SHP77 (cell line): ENCODE measurements around the gene PFKP.
A peak's percentile ranks its signal among the peaks of the same experiment; 100 is the strongest.
"Not testable (repeated sequence)": the region's sequence is repeated elsewhere in the genome, so short reads cannot be mapped to it uniquely, and the experiment has no call there.

Experiments
- DNase-seq, 2 experiments: peaks; one replicate each; lab custom pipeline; 2025; lab: John Stamatoyannopoulos, UW

The PFKP gene

DNA sequence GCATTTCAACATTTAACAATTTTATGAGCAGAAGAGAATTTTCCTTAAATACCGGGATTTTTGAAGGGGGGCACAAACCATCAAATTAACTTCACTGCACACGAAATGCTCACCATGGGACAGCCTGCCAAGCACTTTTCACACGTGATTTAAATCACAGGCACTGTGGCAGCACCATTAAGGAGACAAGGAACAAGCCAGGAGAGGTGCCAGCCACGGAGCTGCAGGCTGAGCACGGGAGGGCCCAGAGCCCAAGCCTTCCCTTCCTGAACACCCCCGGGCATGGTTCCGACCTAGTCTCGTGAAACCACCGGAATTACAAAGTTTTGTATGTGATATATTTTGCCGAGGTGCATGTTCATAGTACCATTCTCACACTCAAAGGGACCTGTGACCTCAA is 91.8 kb downstream of the PFKP start:
- DNase-seq: no peak

DNA sequence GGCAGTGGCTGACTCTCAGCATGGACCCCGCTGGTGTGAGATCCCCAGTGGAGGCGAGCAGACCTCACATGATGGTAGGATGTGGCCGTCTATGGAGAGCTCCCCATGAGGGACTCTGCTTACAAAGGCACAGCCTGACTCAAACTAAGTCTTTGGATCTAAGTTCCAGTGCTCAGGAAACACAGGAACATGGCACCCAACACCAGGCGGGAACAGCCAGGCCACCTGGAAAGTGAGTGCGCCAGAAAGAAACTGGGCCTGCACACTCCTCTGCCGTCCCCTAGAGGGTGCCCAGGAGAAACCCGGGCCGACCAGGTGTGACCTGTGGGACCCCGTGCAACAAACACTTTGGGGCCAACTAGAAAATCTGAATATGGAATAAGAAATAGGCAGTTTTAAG is 95.2 kb downstream of the PFKP start:
- DNase-seq: no peak

DNA sequence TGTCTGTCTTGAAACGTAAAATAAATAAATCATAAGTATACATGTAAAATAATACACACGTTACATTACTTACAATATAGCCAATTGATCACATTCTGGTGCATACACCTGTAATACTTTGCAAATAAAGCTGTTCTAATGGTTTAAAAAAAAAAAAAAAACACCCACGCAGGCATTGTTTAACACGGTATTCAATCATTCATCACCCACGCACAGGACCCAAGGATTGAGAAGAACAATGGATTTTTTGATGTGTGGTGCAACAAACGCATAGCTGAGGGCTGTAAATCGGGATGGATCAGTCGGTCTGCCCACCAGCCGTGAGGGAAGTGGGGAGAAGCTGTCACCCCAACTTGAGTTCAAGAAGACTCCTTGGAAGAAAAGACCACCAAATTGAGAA is 96.5 kb downstream of the PFKP start:
- no peak for DNase-seq

DNA sequence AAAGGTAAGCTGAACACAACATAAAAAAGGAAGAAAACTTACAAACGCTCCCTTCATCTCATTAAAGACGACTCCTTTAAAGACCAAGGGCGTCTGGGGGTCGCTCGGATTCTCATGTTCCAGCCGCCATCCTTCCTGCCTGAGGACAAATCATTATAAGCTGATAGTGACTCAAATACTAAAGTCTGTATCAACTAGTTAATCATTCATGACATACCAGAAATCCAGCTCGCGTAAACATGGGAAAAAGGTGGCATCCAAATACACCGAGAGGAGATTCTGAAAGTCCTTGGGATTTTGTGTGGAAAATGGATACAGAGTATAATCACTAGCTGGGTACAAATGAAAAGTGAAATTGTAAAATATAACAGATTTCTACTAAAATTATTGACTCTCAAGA is 97.8 kb downstream of the PFKP start:
- DNase-seq: no peak

DNA sequence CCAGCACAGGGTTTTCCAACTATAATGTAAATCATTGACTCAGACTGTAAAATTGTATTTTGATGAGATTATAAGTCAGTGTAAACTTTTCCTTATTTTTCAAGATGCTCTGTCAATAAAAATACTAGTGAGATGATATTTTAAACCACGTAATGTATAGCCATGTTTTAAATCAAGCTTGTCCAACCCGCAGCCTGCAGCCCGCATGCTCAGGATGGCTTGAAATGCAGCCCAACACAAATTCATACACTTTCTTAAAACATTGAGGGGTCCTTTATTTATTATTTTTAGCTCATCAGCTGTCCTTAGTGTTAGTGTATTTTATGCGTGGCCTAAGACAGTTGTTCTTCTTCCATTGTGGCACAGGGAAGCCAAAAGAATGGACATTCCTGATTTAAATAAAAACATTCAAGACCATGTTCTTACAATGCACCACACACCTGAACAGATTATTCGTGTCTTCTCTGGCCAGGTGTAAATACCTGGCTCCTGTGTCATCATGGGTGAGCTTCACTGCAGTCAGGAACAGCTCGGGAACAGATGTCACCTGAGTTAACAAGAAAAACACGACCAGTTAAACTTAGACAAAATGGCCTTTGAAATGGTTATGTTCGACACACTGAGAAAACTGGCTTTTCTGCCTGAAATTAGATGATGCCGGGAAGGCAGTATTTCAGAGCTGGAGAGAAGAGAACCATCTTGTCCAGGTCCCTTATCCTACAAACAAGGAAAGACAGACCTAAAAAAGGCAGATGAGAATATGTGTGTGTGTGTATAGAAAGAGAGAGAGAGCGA is 99.3 kb downstream of the PFKP start:
- DNase-seq: no peak

DNA sequence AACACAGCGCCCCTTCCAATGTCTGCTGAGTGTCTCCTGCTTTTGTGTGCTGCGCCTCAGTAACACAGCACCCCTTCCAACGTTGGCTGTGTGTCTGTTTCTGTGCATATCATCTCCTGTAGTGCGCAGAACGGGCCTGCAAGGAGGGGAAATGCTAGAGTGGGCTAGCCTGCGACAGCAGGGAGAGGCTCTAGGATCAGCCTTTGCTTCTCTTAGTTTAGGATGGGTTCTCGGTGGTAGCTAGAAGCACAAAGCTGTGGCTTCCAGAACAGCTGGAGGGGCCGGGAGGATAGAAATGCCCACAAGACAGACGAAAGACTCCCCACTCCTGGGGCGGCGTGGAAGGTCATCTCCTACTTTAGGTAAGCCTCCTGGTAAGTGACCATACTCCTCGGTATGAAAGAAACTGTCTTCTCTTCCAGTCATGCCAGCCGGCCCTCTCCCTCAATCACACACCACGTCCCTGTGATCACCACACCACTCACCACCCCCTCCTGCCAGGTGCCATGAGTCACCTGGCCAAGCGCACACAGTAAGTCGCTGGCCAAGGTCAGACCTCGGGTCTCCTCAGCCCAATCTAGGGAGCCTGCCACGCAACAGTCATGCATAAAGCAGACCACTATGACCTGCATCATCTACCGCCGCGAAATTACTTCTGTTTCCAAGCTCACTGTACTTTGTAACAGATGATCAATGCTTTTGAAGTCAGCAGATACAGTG is 100.4 kb downstream of the PFKP start:
- DNase-seq: no peak

DNA sequence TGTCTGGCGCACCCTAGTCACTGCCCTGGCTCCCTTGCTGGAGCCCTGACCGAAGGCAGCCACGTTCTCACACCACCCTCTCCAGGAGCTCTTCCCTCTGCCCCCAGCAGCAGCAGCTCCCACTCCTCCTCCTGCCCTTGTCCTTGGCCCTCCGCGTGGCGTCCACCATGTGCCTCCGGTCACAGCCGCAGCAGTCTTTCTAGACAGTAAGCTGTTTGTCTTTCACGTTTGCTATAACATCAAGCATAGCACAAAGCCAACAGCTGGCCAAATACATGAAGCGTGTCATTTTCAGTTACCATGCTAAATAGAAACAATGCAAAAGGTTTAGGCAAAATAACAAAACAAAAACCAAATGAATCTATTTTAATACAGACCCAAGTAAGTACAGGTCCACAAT is 101.9 kb downstream of the PFKP start:
- DNase-seq: no peak

DNA sequence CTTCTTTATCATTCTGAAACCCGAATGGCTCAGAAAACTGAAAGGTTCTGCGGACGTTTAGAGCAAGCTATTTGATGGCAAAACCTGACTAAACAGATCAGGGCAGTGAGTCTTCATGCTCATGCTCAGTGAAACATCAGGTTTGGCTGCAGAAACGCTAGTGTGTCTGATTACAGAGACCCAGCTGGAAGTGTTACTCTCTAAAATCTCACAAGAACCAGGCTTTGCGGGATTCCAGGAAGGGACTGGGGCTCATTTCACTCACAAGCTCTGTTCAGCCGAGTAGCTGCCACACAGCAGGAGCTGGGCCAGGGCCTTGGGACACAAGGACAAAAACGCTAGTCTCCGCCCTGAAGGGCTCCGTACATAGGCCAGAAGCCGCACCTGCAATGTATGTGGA is 102.3 kb downstream of the PFKP start:
- DNase-seq: no peak

DNA sequence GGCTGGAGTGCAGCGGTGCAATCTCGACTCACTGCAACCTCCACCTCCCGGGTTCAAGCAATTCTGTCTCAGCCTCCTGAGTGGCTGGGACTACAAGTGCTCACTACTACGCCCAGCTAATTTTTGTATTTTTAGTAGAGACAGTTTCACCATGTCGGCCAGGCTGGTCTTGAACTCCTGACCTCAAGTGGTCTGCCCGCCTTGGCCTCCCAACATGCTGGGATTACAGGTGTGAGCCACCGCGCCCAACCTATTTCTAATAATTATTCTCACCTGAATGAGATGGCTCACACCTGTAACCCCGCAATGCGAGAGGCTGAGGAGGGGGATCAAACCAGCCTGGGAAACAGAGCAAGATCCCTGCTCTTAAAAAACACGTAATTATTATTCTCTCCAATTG is 104.1 kb downstream of the PFKP start:
- not testable (repeated sequence) for DNase-seq

DNA sequence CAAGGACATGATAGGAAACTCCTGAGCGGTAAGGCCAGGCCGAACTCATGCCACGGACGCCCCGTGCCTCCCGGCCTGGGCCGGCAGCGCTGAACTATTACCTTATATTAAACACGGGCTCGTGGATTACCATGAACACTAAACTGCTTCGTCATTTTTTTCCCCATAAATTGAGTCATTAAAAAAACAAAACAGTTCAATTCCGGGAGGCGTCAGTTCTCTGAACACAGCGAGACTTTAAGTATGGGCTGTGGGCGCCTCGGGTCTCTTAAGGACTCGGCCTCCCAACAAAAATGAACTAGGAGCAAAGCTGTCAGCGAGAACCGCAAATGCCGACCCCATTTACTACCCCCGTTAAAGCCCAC is 104.7 kb downstream of the PFKP start:
- DNase-seq: peak in 1 of 2 experiments; percentile 10

DNA sequence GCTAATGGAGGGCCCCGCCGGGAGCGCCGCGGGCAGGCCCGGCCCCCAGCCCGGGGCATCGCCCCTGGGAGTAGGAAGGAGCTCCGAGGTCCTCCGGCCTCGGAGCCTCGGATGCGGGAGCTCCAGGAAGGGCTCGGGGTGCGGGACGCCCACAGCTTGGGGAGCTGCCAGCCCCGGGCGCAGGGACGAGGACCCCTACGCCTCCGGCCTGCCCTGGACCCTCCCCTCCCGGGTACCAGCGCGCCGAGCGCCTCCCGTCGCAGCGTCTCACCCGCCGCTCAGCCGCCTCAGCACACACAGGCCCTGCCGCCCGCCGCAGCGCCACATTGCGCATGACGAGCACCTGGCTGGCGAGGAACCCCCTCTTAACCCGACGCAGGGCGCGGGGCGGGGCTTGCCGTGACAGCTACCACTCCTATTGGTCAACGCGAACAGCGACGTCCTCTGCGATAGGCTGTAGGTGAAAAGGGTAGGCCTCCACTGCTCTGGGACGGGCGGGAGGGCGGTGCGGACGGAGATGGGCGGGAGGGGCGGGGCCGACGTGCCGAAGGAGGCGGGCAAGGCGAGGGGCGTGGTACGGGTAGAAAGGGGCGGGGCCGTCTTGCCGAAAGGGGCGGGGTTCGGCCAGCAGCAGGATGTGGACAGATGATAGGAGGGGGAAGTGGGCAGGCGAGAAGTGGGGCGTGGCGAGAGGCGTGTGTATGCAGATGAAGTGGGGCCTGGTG is 105.3 kb downstream of the PFKP start, which contains the start of gene PITRM1:
PITRM1 (minus strand) TSS at position 337 of the 725 bp plus-strand sequence; CDS start at position 327, 10 bp downstream.
- peak; percentile 95 to 96 for DNase-seq

DNA sequence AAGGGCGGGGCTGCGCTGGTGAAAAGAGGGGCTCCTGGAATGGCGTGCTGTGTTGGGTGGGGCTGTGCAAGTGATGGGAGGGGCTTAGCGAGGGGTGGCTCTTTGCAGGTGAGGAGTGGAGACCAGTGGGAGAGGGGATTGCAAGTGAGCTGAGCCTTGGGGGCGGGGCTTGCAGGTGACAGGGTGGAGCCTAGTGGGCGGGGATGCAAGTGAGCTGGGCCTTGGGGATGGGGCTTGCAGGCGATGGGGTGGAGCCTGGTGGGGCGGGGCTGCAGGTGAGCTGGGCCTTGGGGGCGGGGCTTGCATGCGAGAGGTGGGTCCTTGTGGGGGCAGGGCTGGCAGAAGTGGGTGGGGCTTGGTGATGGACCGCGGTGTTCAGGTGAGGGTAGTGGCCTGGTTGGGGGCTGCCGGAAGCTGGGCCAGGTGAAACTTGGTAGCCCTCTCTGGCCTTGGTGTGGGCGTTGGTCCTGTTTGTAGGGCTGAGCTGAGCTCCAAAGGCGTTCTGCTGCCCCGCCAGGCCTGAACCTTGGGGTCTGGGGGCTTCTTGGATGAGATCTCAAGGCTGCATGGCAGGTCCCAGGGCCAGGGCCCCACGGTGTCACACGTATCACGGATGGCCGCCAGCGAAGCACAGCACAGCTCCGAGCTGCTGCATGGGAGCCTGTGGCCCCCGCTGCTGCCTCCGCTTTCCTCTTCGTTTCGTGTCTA is 106.0 kb downstream of the PFKP start:
- DNase-seq: peak in 1 of 2 experiments; percentile 64

DNA sequence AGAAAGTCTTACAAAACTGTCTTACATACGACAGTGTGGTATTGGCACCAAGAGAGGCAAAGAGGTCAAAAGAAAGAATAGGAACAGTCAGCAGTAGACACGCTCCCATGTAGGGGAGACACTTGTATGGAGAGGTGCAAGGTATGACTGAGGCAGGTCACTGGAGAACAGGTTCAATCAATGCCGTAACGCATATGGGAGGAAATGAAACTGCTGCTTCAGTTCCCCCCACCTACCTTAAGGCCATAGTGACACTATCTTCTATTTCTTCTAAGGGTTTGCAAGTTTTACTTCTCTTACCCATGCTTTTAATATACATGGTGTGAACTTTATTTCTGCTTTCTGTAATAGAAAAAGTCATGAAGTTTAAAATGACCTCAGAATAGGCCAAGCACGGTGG is 110.7 kb downstream of the PFKP start:
- DNase-seq: no peak

DNA sequence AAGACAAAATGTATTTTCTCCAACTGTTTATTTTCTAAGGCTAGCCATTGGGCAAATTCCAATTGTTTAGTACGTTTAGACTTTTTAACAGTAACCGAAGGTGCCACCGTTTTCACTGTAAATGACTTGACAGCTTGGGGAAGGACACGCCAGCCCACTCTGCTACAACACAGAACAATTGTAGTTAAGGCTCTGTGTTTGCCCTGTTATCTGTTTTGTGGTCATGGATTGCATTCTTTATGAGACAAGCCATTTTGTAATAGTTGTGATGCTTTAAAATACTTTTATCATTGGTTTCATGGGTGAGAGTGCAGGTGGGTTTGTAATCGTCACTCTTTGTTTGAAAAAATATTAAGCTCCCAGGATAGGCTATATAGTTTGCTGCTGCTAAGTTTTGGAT is 111.8 kb downstream of the PFKP start:
- no peak for DNase-seq

DNA sequence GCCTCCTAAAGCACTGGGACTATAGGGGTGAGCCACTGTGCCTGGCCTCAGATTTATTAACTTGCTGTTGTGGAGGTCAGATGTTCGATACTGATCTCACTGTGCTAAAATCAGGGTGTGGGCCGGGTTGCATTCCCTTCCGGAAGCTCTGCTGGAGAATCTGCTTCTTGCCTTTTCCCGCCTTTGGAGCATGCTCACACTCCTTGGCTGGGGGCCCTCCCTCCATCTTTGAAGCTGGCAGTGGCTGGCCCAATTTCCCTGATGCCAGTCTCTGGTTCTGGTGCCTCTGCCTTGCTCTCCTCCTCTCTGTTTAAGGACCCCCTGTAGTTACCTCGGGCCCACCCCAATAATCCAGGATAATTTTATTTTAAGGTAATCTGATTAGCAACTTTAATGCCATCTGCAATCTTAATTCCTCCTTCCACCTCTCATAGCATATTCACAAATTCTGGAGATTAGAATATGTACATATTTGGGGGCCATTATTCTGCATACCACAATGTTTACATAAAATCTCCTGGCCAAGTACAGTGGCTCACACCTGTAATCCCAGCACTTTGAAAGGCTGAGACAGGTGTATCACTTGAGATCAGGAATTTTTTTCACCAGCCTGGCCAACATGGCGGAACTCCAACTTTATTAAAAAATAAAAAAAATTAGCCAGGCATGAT is 113.1 kb downstream of the PFKP start:
- no peak for DNase-seq

DNA sequence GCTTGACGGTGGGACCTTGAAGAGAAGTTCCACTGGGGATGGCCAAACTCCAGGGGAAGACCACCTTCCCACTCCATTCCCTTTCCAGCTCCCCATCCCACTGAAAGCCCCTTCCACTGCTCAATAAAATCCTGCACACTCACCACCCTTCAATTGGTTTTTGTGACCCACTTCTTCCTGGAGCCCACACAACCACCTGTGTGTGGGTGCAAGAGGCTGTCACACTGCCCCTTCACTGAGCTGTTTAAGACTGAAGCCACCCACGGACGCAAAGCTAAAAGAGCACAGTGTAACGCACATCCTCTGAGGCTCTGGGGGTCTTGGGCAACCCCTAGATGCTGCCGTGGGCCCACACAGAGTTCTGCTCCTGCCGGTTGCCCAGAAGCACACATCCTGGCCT is 118.0 kb downstream of the PFKP start:
- no peak for DNase-seq

DNA sequence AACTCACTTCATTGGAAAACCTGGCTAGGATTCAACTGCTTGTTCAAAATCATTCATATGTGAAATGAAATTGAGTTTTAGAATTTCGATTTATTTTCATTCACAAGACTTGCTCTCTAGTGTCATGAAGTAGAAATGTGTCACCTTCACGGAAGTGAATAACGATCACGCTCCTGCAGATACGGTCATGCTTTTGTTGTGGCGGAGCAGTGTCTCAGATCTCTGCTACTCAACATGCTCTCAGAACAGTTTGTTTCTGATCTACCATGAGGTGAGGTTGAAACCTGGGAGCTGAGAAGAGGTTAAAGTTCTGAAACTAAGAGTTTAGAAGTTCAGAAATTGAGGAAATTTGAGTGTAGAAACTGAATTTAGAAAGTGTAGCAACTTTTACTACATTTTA is 119.0 kb downstream of the PFKP start:
- no peak for DNase-seq
